GM23338 (cell line): ENCODE measurements around the gene IFNL2. TPM values are rescaled to one million over a fixed set of nuclear protein-coding genes. Genes with fewer than 3 reads are reported as not detected.
A peak's percentile ranks its signal among the peaks of the same experiment; 100 is the strongest.

Experiments
- ATAC-seq: fragments of 200-7000 bp; cut with Tn5 transposase; 3 replicates; pipeline ENCODE4 v1.9.1; 2020
- DNase-seq: peaks from one replicate; pipeline ENCODE4 v3.0.0-alpha.2; 2015; ENCODE audit warnings: low spot score
- H2AFZ ChIP-seq: fragments of 200-600 bp; sonication (generic); 2 replicates; pipeline ENCODE4 v1.8.0; 2016; ENCODE audit warnings: antibody characterized with exemption, mild to moderate bottlenecking, moderate library complexity
- H3F3A ChIP-seq: fragments of 200-600 bp; sonication (generic); replicated peaks from 2 replicates; pipeline ENCODE4 v1.8.0; 2017; ENCODE audit warnings: antibody characterized with exemption, mixed run types, low read depth
- H3K27ac ChIP-seq: fragments of 200-600 bp; sonication (generic); 2 replicates; pipeline ENCODE4 v1.6.1; 2016; ENCODE audit warnings: low read depth
- H3K27me3 ChIP-seq: fragments of 200-600 bp; sonication (generic); 2 replicates; pipeline ENCODE4 v1.8.0; 2016; ENCODE audit warnings: mild to moderate bottlenecking, mixed run types, moderate library complexity; ENCODE audit not compliant: insufficient read depth
- H3K36me3 ChIP-seq: fragments of 200-600 bp; sonication (generic); 2 replicates; pipeline ENCODE4 v1.8.0; 2016; ENCODE audit warnings: mild to moderate bottlenecking; ENCODE audit not compliant: insufficient read depth
- H3K4me1 ChIP-seq: fragments of 200-600 bp; sonication (generic); 2 replicates; pipeline ENCODE4 v1.8.0; 2016; ENCODE audit warnings: mild to moderate bottlenecking, moderate library complexity; ENCODE audit not compliant: insufficient read depth
- H3K4me2 ChIP-seq: fragments of 200-600 bp; sonication (generic); 2 replicates; pipeline ENCODE4 v1.7.1; 2017; ENCODE audit warnings: mixed run types
- H3K4me3 ChIP-seq: fragments of 200-600 bp; sonication (generic); 2 replicates; pipeline ENCODE4 v1.6.1; 2016; ENCODE audit warnings: mixed run types
- H3K79me2 ChIP-seq: fragments of 200-600 bp; sonication (generic); replicated peaks from 2 replicates; pipeline ENCODE4 v1.8.0; 2017; ENCODE audit warnings: mild to moderate bottlenecking; ENCODE audit not compliant: insufficient read depth
- H3K9me2 ChIP-seq: fragments of 200-600 bp; sonication (generic); 2 replicates; pipeline ENCODE4 v1.8.0; 2017; ENCODE audit not compliant: insufficient read depth
- H4K20me1 ChIP-seq: fragments of 200-600 bp; sonication (generic); replicated peaks from 2 replicates; pipeline ENCODE4 v1.8.0; 2017; ENCODE audit warnings: mild to moderate bottlenecking; ENCODE audit not compliant: insufficient read depth
- H3K27ac Mint-ChIP-seq: 2 replicates; pipeline ENCODE4 v1.8.0; 2020; ENCODE audit warnings: inconsistent platforms, mild to moderate bottlenecking, moderate library complexity, mixed read lengths
- H3K27me3 Mint-ChIP-seq: 3 replicates; pipeline ENCODE4 v1.8.0; 2022; ENCODE audit warnings: low read depth, mild to moderate bottlenecking, moderate library complexity, mixed read lengths, inconsistent platforms; ENCODE audit not compliant: insufficient read depth, poor library complexity
- H3K36me3 Mint-ChIP-seq: 3 replicates; pipeline ENCODE4 v1.8.0; 2021; ENCODE audit warnings: low read depth, mild to moderate bottlenecking, inconsistent platforms, moderate library complexity, mixed read lengths
- H3K4me1 Mint-ChIP-seq: 3 replicates; pipeline ENCODE4 v1.8.0; 2020; ENCODE audit warnings: mild to moderate bottlenecking, inconsistent platforms, mixed read lengths
- H3K4me3 Mint-ChIP-seq: 3 replicates; pipeline ENCODE4 v1.8.0; 2021; ENCODE audit warnings: moderate library complexity, mild to moderate bottlenecking, inconsistent platforms, mixed read lengths
- H3K9me3 Mint-ChIP-seq: 3 replicates; pipeline ENCODE4 v1.8.0; 2020; ENCODE audit warnings: moderate library complexity, mild to moderate bottlenecking, inconsistent platforms, mixed read lengths
- CREB1 ChIP-seq: fragments of 250-450 bp; sonication (Bioruptor Pico); IDR thresholded peaks from 2 replicates; pipeline ENCODE4 v1.5.0; 2020; ENCODE audit warnings: low read depth, mild to moderate bottlenecking, moderate library complexity
- EZH2 ChIP-seq: fragments of 200-600 bp; sonication (generic); IDR thresholded peaks from one replicate; pipeline ENCODE4 v1.8.0; 2017; ENCODE audit warnings: antibody characterized with exemption, mild to moderate bottlenecking, low read depth; ENCODE audit not compliant: unreplicated experiment
- EZH2phosphoT487 ChIP-seq: fragments of 200-600 bp; sonication (generic); IDR thresholded peaks from one replicate; pipeline ENCODE4 v1.8.1; 2018; ENCODE audit warnings: antibody characterized with exemption; ENCODE audit not compliant: unreplicated experiment
- JUNB ChIP-seq: IDR thresholded peaks from one replicate; pipeline ENCODE4 v1.6.1; 2016; ENCODE audit warnings: antibody characterized with exemption; ENCODE audit not compliant: unreplicated experiment
- NANOG ChIP-seq: IDR thresholded peaks from 2 replicates; pipeline ENCODE4 v1.6.1; 2016; ENCODE audit warnings: antibody characterized with exemption, borderline replicate concordance
- POLR2AphosphoS5 ChIP-seq: IDR thresholded peaks from 2 replicates; pipeline ENCODE4 v1.6.1; 2016; ENCODE audit warnings: antibody characterized with exemption, low read depth
- STAT1 ChIP-seq: IDR thresholded peaks from one replicate; pipeline ENCODE4 v1.6.1; 2016; ENCODE audit warnings: antibody characterized with exemption; ENCODE audit not compliant: unreplicated experiment
- polyA plus RNA-seq: library from polyadenylated mRNA; unstranded; fragments of >200 nt; fragmentation: Nextera tagmentation; extraction: Ambion mirVana; gene quantifications from 2 replicates; pipeline ENCODE4 v1.2.1, GENCODE V29; 2016
- total RNA-seq: library from RNA; depleted of rRNA; stranded (reverse); fragments of >200 nt; shearing (Covaris generic); gene quantifications from 2 replicates; pipeline ENCODE4 v1.2.3, GENCODE V29; 2014
- TF ChIP-seq, protein P1 (sequence below), 2 experiments: fragments of 200-600 bp in 1 of 2; sonication (generic) in 1 of 2; conservative IDR thresholded peaks; 2 replicates each; pipeline versions ENCODE4 v1.5.1 to v1.6.1; 2016 to 2017; ENCODE audit warnings: antibody characterized with exemption in 2 of 2, low read depth in 2 of 2, mild to moderate bottlenecking in 2 of 2, moderate library complexity in 1 of 2
- TF ChIP-seq, protein P2 (sequence below): IDR thresholded peaks from one replicate; pipeline ENCODE4 v1.6.1; 2018; ENCODE audit warnings: antibody characterized with exemption; ENCODE audit not compliant: unreplicated experiment
- TF ChIP-seq, protein P3 (sequence below): IDR thresholded peaks from 2 replicates; pipeline ENCODE4 v1.6.1; 2016; ENCODE audit warnings: antibody characterized with exemption

IFNL2 gene
- total and polyA plus RNA-seq, 2 experiments from 2014 or later, result not detected

DNA sequence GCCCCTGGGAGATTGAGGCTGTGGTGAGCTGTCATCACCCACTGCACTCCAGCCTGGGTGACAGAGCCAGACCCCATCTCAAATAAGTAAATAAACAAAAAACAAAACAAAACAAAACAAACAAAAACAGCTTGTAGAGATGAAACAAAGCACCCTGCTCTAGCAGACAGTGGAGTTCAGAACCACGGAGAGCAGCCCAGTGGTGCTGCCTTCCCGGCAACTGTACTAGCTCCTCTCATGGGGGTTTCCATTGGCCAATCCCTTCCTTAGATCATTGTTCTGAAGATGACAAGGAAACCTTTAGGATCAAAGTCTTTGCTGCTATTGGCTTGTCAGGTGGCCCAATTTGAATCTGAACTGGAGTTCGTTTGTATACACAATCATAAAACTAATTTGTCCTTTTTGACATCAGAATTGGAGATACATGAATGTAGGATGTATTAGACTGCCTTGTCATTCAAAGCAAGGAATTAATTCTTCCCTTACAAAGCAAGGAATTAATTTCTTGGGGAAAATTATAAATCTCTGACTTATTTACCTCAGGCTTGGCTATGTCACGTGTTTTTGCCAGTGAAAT lies 44.4 kb upstream of the IFNL2 start (continued):
- TF ChIP-seq POLR2AphosphoS5 (no peak), CREB1 (CRISPR knock-in tag) (peak; percentile 44), NANOG (no peak), EZH2phosphoT487 (no peak)
- TF ChIP-seq, protein P1, sequence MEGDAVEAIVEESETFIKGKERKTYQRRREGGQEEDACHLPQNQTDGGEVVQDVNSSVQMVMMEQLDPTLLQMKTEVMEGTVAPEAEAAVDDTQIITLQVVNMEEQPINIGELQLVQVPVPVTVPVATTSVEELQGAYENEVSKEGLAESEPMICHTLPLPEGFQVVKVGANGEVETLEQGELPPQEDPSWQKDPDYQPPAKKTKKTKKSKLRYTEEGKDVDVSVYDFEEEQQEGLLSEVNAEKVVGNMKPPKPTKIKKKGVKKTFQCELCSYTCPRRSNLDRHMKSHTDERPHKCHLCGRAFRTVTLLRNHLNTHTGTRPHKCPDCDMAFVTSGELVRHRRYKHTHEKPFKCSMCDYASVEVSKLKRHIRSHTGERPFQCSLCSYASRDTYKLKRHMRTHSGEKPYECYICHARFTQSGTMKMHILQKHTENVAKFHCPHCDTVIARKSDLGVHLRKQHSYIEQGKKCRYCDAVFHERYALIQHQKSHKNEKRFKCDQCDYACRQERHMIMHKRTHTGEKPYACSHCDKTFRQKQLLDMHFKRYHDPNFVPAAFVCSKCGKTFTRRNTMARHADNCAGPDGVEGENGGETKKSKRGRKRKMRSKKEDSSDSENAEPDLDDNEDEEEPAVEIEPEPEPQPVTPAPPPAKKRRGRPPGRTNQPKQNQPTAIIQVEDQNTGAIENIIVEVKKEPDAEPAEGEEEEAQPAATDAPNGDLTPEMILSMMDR (conservative IDR thresholded peaks at IDR 0.05; ENCODE audit: low read depth in 2 of 2), result no peak

DNA sequence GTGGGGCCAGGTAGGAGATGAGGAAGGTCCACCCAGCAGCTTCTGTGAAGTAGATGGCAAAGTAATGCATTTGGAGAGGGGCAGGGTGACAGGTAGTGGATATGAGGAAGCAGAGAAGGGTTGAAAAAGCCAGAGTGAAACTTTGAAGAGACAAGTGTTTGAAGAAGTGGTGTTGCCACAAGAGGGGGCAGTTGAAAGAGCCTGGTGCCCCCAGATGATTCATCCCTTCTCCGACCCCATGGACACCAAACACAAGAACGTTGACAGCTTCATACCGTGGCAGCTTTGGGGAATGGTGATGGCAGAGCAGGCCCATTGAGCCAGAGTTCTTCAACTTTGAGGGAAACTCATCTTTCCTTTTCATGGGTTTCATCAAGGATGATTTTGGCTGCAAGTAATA lies 43.3 kb upstream of the IFNL2 start:
- H3K4me2 ChIP-seq, result no peak overlapping the region
- Mint-ChIP-seq H3K4me3 (peak overlapping the region; percentile 1; the same call in 1 of the 3 replicates), H3K9me3 (0 out of 3 replicates have a peak, but pooled peaks cover 2% of the 10 kb centered on the region), H3K27me3 (peaks cover 7% of the 10 kb centered on the region), H3K27ac (no peak overlapping the region), H3K4me1 (peaks cover 3% of the 10 kb centered on the region; the same call in 1 of the 3 replicates), H3K36me3 (no peaks in the 10 kb centered on the region)
- H3K36me3 ChIP-seq, result no peaks in the 10 kb centered on the region
- no peak overlapping the region for H2AFZ ChIP-seq
- H3K4me1 ChIP-seq, result no peaks in the 10 kb centered on the region
- no peaks in the 10 kb centered on the region for H3K9me2 ChIP-seq
- 0 out of 2 replicates have a peak, but pooled peaks cover 4% of the 10 kb centered on the region for H3K27me3 ChIP-seq
- no peak overlapping the region for H3K4me3 ChIP-seq
- no peaks in the 10 kb centered on the region for H3F3A ChIP-seq
- no peak overlapping the region for H3K27ac ChIP-seq
- DNase-seq (peak; percentile 65), ATAC-seq (peak; percentile 60)
- H4K20me1 ChIP-seq, result no peaks in the 10 kb centered on the region
- no peak for TF ChIP-seq EZH2
- TF ChIP-seq, protein P1 (conservative IDR thresholded peaks at IDR 0.05; ENCODE audit: low read depth in 2 of 2), result peak; percentile 50 to 69
- no peaks in the 10 kb centered on the region for H3K79me2 ChIP-seq

DNA sequence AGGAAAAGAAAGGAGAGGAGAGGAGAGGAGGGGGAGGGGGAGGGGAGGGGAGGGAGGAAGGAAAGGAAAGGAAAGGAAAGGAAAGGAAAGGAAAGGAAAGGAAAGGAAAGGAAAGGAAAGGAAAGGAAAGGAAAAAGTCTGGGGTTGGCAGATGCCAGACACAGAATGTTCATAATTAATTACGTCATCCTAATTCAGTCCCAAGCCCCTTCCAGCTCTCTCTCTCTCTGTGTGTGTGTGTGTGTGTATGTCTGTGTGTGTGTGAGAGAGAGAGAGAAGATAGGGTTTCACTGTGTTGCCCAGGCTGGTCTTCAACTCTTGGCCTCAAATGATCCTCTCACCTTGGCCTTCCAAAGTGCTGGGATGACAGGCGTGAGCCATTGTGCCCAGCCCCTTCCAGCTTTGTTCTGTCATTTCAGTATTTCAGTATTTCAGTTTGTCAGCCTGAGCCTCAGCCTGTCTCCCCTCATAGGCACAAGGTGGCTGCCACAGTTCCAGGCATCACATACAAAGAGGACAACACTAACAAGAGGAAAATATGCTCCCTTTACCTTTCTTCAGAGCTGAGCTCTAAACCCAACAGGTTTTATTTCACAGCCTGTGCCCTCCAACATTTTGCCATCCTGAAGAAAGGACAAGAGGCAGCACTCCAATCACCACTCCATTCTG lies 38.0 kb upstream of the IFNL2 start:
- DNase-seq (no peak), ATAC-seq (no peak)
- Histone ChIP-seq H3K27ac (no peak overlapping the region), H3K27me3 (0 out of 2 replicates have a peak, but pooled peaks cover 9% of the 10 kb centered on the region), H3K36me3 (no peaks in the 10 kb centered on the region), H4K20me1 (no peaks in the 10 kb centered on the region), H3K4me2 (no peak overlapping the region), H3F3A (no peaks in the 10 kb centered on the region), H3K79me2 (no peaks in the 10 kb centered on the region), H3K9me2 (no peaks in the 10 kb centered on the region), H3K4me1 (no peaks in the 10 kb centered on the region), H2AFZ (no peak overlapping the region), H3K4me3 (no peak overlapping the region)
- H3K4me3 Mint-ChIP-seq, result no peak overlapping the region
- H3K36me3 Mint-ChIP-seq, result no peaks in the 10 kb centered on the region
- no peak overlapping the region for H3K27ac Mint-ChIP-seq
- H3K27me3 Mint-ChIP-seq, result peaks cover 4% of the 10 kb centered on the region
- no peaks in the 10 kb centered on the region for H3K4me1 Mint-ChIP-seq
- H3K9me3 Mint-ChIP-seq, result no peaks in the 10 kb centered on the region
- TF ChIP-seq, protein P2, sequence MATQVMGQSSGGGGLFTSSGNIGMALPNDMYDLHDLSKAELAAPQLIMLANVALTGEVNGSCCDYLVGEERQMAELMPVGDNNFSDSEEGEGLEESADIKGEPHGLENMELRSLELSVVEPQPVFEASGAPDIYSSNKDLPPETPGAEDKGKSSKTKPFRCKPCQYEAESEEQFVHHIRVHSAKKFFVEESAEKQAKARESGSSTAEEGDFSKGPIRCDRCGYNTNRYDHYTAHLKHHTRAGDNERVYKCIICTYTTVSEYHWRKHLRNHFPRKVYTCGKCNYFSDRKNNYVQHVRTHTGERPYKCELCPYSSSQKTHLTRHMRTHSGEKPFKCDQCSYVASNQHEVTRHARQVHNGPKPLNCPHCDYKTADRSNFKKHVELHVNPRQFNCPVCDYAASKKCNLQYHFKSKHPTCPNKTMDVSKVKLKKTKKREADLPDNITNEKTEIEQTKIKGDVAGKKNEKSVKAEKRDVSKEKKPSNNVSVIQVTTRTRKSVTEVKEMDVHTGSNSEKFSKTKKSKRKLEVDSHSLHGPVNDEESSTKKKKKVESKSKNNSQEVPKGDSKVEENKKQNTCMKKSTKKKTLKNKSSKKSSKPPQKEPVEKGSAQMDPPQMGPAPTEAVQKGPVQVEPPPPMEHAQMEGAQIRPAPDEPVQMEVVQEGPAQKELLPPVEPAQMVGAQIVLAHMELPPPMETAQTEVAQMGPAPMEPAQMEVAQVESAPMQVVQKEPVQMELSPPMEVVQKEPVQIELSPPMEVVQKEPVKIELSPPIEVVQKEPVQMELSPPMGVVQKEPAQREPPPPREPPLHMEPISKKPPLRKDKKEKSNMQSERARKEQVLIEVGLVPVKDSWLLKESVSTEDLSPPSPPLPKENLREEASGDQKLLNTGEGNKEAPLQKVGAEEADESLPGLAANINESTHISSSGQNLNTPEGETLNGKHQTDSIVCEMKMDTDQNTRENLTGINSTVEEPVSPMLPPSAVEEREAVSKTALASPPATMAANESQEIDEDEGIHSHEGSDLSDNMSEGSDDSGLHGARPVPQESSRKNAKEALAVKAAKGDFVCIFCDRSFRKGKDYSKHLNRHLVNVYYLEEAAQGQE, result no peak
- TF ChIP-seq, protein P3, sequence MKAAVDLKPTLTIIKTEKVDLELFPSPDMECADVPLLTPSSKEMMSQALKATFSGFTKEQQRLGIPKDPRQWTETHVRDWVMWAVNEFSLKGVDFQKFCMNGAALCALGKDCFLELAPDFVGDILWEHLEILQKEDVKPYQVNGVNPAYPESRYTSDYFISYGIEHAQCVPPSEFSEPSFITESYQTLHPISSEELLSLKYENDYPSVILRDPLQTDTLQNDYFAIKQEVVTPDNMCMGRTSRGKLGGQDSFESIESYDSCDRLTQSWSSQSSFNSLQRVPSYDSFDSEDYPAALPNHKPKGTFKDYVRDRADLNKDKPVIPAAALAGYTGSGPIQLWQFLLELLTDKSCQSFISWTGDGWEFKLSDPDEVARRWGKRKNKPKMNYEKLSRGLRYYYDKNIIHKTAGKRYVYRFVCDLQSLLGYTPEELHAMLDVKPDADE, result no peak
- TF ChIP-seq NANOG, result no peak
- TF ChIP-seq STAT1, result no peak
- no peak for TF ChIP-seq JUNB
- TF ChIP-seq CREB1 (CRISPR knock-in tag), result no peak
